B cell (primary cell): ENCODE data around the gene POLRMT. TPM values are rescaled to one million over a fixed set of nuclear protein-coding genes. Genes with fewer than 3 reads are reported as not detected.

Source experiments
- ATAC-seq: fragments of 200-7000 bp; cut with Tn5 transposase; one replicate; pipeline ENCODE4 v1.10.0; 2021; ENCODE audit warnings: low read depth, mild to moderate bottlenecking, moderate number of reproducible peaks, moderate library complexity
- CTCF ChIA-PET: fragments of 350-600 bp; sonication (Branson Sonifier 250); formaldehyde crosslinking; loops from one replicate; lab custom pipeline; 2021; ENCODE audit warnings: antibody characterized with exemption, inconsistent platforms; lab: Charles Lee
- POLR2A ChIA-PET: fragments of 350-600 bp; sonication (Branson Sonifier 250); formaldehyde crosslinking; loops from one replicate; lab custom pipeline; 2021; ENCODE audit warnings: antibody characterized with exemption; lab: Charles Lee
- DNase-seq: peaks from one replicate; pipeline ENCODE4 v3.0.0; 2013
- H2AFZ ChIP-seq: 2 replicates; pipeline ENCODE4 v1.6.1; 2012; ENCODE audit warnings: mild to moderate bottlenecking, low read depth, low read length; ENCODE audit not compliant: insufficient read depth, poor library complexity, severe bottlenecking
- H3K27ac ChIP-seq, 2 donors: 1 replicate in 1 of 2; 2 replicates in 1 of 2; pipeline ENCODE4 v1.5.1; 2012 to 2013; ENCODE audit warnings: low read length in 2 of 2, mild to moderate bottlenecking in 2 of 2, moderate library complexity in 1 of 2
- H3K27me3 ChIP-seq, 4 experiments: fragments of 200-600 bp in 1 of 4; sonication (generic) in 1 of 4; replicated peaks in 1 of 4; 1 replicate in 2 of 4; 2 replicates in 2 of 4; pipeline versions ENCODE4 v1.6.1 to v1.7.0; 2013 to 2016; ENCODE audit warnings: low read length in 3 of 4, mild to moderate bottlenecking in 2 of 4, mixed read lengths in 1 of 4, moderate library complexity in 1 of 4; ENCODE audit not compliant: insufficient read depth in 4 of 4, control insufficient read depth in 3 of 4; ENCODE audit errors: control extremely low read depth in 1 of 4
- H3K36me3 ChIP-seq, 2 experiments: replicated peaks in 1 of 2; 1 replicate in 1 of 2; 2 replicates in 1 of 2; pipeline versions ENCODE4 v1.6.1 to v1.7.1; 2013; ENCODE audit warnings: low read length in 1 of 2; ENCODE audit not compliant: insufficient read depth in 2 of 2, control insufficient read depth in 1 of 2; ENCODE audit errors: control extremely low read depth in 1 of 2, extremely low read depth in 1 of 2
- H3K4me1 ChIP-seq, 2 donors: fragments of 200-600 bp in 1 of 2; sonication (generic) in 1 of 2; 1 replicate in 1 of 2; 2 replicates in 1 of 2; pipeline versions ENCODE4 v1.5.1 to v1.6.1; 2013 to 2017; ENCODE audit warnings: low read length in 2 of 2; ENCODE audit not compliant: control insufficient read depth in 2 of 2, insufficient read depth in 2 of 2
- H3K4me2 ChIP-seq: replicated peaks from 2 replicates; pipeline ENCODE3; 2012; ENCODE audit warnings: mild to moderate bottlenecking, low read depth, low read length; ENCODE audit not compliant: poor library complexity, severe bottlenecking
- H3K4me3 ChIP-seq, 5 experiments: fragments of 200-600 bp in 1 of 5; sonication (generic) in 1 of 5; 1 replicate in 3 of 5; 2 replicates in 2 of 5; pipeline versions ENCODE4 v1.5.1 to v1.7.0; 2011 to 2016; ENCODE audit warnings: low read length in 4 of 5, mild to moderate bottlenecking in 4 of 5, low read depth in 2 of 5, control low read depth in 1 of 5, moderate library complexity in 1 of 5; ENCODE audit not compliant: insufficient read depth in 1 of 5; ENCODE audit errors: control extremely low read depth in 1 of 5, extremely low read depth in 1 of 5
- H3K79me2 ChIP-seq: fragments of 200-600 bp; sonication (generic); one replicate; pipeline ENCODE4 v1.6.0; 2016; ENCODE audit warnings: low read length; ENCODE audit not compliant: control insufficient read depth, insufficient read depth
- H3K9ac ChIP-seq: fragments of 200-600 bp; sonication (generic); 2 replicates; pipeline ENCODE4 v1.6.1; 2017; ENCODE audit warnings: mild to moderate bottlenecking, low read length, moderate library complexity
- H3K9me3 ChIP-seq, 3 donors: one replicate each; pipeline versions ENCODE4 v1.6.1 to v1.7.1; 2013; ENCODE audit warnings: low read length in 2 of 3; ENCODE audit not compliant: control insufficient read depth in 2 of 3, insufficient read depth in 1 of 3; ENCODE audit errors: control extremely low read depth in 1 of 3
- H4K20me1 ChIP-seq: 2 replicates; pipeline ENCODE4 v1.6.0; 2012; ENCODE audit warnings: mild to moderate bottlenecking, low read length; ENCODE audit not compliant: insufficient read depth, control insufficient read depth, poor library complexity, severe bottlenecking
- H3K27ac Mint-ChIP-seq: one replicate; pipeline ENCODE4 v1.8.0; 2021; ENCODE audit warnings: mixed read lengths
- H3K27me3 Mint-ChIP-seq: one replicate; pipeline ENCODE4 v1.8.0; 2021; ENCODE audit warnings: mixed read lengths
- H3K4me1 Mint-ChIP-seq: one replicate; pipeline ENCODE4 v1.8.0; 2021; ENCODE audit warnings: mixed read lengths
- H3K4me3 Mint-ChIP-seq: one replicate; pipeline ENCODE4 v1.8.0; 2021; ENCODE audit warnings: mixed read lengths
- H3K9me3 Mint-ChIP-seq: one replicate; pipeline ENCODE4 v1.8.0; 2022; ENCODE audit warnings: mixed read lengths; ENCODE audit not compliant: insufficient read depth
- EZH2 ChIP-seq: IDR thresholded peaks from 2 replicates; pipeline ENCODE4 v1.6.1; 2012; ENCODE audit warnings: borderline replicate concordance, low read depth, mild to moderate bottlenecking, moderate library complexity, low read length; ENCODE audit not compliant: insufficient read depth, poor library complexity, severe bottlenecking
- WGBS: methylation state at CpG from one replicate; pipeline ENCODE4 v1.1.5; 2013; ENCODE audit warnings: missing lambda C conversion rate; ENCODE audit not compliant: insufficient coverage; 5-methylcytosine and 5-hydroxymethylcytosine counted together
- intact Hi-C: fragments of 100-400 bp; cut with micrococcal nuclease; formaldehyde crosslinking; loops from one replicate; pipeline ENCODE4 v1.10.0; 2022
- polyA plus RNA-seq: library from polyadenylated mRNA; depleted of rRNA; stranded (reverse); fragments of >200 nt; gene quantifications from 2 replicates; pipeline ENCODE4 v1.2.3, GENCODE V29; 2012
- total RNA-seq, 2 donors: library from RNA; stranded (reverse); fragments of 120-200 nt in 1 of 2; gene quantifications; 1 replicate in 1 of 2; 2 replicates in 1 of 2; pipeline versions ENCODE4 v1.2.3 to v1.2.4, GENCODE V29; 2013 to 2022
- TF ChIP-seq, protein P1 (sequence below): fragments of 200-600 bp; IDR thresholded peaks from one replicate; pipeline ENCODE4 v1.8.0; 2022; ENCODE audit warnings: antibody characterized with exemption, mild to moderate bottlenecking

POLRMT gene
- total and polyA plus RNA-seq, 2 donors (not counting 1 experiment from before 2014, with no cell fraction given) = 77.8 to 98.0 TPM

DNA sequence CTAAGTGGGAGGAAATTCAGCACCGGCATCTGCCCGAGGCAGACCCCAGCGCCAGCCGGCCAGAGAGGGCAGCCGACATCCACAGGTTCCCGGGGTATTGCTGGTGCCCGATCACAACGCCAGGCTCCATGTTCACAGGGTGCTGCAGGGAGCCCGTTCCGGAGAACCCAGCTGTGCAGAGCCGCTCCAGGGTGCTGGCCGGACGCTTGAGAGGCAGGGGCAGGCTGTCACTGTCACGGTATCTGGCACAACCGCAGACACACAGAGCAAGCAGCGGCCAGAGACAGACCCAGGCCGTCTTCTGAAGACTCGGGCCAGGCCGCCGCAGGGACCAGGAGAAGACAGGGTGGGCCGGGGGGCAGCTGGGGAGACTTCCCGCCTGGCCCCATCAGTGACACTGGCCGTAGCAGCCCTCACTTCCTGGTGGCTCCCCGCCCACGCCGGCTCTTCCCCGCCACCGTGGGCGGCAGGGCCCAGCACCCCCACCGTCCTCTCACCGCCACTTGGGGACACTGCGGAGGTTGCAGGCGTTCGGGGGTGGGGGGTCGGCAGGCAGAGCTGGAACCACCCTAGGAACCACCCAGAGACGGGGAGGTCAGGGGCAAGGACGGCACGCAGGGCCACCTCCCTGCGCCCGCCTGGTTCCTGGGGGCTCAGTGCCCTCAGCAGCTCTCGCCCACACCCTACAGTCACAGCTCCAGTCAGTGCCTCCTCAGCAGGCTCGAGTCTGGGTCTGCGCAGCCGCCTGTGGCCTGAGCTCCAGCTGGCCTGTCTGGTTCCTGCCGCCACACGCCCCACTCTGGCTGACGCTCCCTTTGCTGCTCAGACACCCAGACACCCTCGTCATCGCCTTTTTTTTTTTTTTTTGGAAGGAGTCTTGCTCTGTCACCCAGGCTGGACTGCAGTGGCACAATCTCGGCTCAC, 25.8 kb upstream of the POLRMT start:
- peak overlapping the region in 3 of 5 experiments; percentile 82 to 94 (median 88) for H3K4me3 ChIP-seq
- H3K9ac ChIP-seq = peak overlapping the region; percentile 79
- Mint-ChIP-seq H3K4me3 (peak overlapping the region; percentile 96), H3K27ac (peak overlapping the region; percentile 98), H3K4me1 (peaks cover 65% of the 10 kb centered on the region), H3K27me3 (no peaks in the 10 kb centered on the region), H3K9me3 (no peaks in the 10 kb centered on the region)
- H3K27ac ChIP-seq = peak overlapping the region; percentile 87 to 97
- peak overlapping the region; percentile 96 for H3K4me2 ChIP-seq
- H3K36me3 ChIP-seq = peaks cover 0 to 27% of the 10 kb centered on the region in 2 experiments
- ChIA-PET CTCF (interaction anchor here (0.5 to 1.6 kb wide), 3 partner anchors 9 to 75 kb away, joined by 4 to 6 read pairs (median 5); no protein-coding TSS in a partner anchor), POLR2A (interaction anchor here (0.7 to 2.3 kb wide), 4 partner anchors 9 to 42 kb away, joined by 3 to 6 read pairs (median 4); no protein-coding TSS in a partner anchor)
- no peaks in the 10 kb centered on the region for H3K27me3 ChIP-seq
- peaks cover 85% of the 10 kb centered on the region for H4K20me1 ChIP-seq
- 76% methylated on average over 45 of the region's 50 CpGs for WGBS
- TF ChIP-seq EZH2 = no peak
- TF ChIP-seq, protein P1, sequence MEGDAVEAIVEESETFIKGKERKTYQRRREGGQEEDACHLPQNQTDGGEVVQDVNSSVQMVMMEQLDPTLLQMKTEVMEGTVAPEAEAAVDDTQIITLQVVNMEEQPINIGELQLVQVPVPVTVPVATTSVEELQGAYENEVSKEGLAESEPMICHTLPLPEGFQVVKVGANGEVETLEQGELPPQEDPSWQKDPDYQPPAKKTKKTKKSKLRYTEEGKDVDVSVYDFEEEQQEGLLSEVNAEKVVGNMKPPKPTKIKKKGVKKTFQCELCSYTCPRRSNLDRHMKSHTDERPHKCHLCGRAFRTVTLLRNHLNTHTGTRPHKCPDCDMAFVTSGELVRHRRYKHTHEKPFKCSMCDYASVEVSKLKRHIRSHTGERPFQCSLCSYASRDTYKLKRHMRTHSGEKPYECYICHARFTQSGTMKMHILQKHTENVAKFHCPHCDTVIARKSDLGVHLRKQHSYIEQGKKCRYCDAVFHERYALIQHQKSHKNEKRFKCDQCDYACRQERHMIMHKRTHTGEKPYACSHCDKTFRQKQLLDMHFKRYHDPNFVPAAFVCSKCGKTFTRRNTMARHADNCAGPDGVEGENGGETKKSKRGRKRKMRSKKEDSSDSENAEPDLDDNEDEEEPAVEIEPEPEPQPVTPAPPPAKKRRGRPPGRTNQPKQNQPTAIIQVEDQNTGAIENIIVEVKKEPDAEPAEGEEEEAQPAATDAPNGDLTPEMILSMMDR = no peak
- H2AFZ ChIP-seq = no peak overlapping the region
- H3K9me3 ChIP-seq = peaks cover 0 to 4% (median 0%) of the 10 kb centered on the region in 3 donors
- DNase-seq (peak; percentile 58), ATAC-seq (no peak)
- intact Hi-C loops = no loop called here
- H3K4me1 ChIP-seq = peaks cover 33 to 63% of the 10 kb centered on the region in 2 donors
- peaks cover 93% of the 10 kb centered on the region for H3K79me2 ChIP-seq
